ENCODE results near the gene REEP6.

- TF ChIP-seq POLR2A (IDR thresholded peaks at IDR 0.05; ENCODE audit: low read depth, low read length), result no peak
- TF ChIP-seq TAF1 (IDR thresholded peaks at IDR 0.05; ENCODE audit: borderline replicate concordance, low read depth, low read length), result no peak
These were observed 6.7 kb downstream of the REEP6 start for GRCh38 chr19:1497578-1498235.

Measured in GM12892 (cell line).